Spleen (tissue), 11 donors: ENCODE data around the gene HMCN1. TPM values are rescaled to one million over a fixed set of nuclear protein-coding genes. Genes with fewer than 3 reads are reported as not detected.

Experiments
- DNase-seq: peaks from one replicate; pipeline ENCODE4 v3.0.0-alpha.2; 2020
- H3K27ac ChIP-seq, 8 donors: fragments of 200-600 bp; sonication (generic) in 7 of 8; 1 replicate in 4 of 8; 2 replicates in 4 of 8; pipeline versions ENCODE4 v1.5.0 to v1.8.0; 2016 to 2021; ENCODE audit warnings: inconsistent platforms in 4 of 8, mild to moderate bottlenecking in 4 of 8, moderate library complexity in 1 of 8
- H3K27me3 ChIP-seq, 7 donors: fragments of 200-600 bp; sonication (generic) in 6 of 7; replicated peaks in 1 of 7; 1 replicate in 4 of 7; 2 replicates in 3 of 7; pipeline versions ENCODE4 v1.5.0 to v1.8.0; 2016 to 2021; ENCODE audit warnings: inconsistent platforms in 3 of 7, mild to moderate bottlenecking in 1 of 7
- H3K36me3 ChIP-seq, 6 donors: fragments of 200-600 bp; sonication (generic) in 5 of 6; 1 replicate in 4 of 6; 2 replicates in 2 of 6; pipeline versions ENCODE4 v1.5.0 to v1.8.0; 2016 to 2021; ENCODE audit warnings: inconsistent platforms in 2 of 6
- H3K4me1 ChIP-seq, 6 donors: fragments of 200-600 bp; sonication (generic) in 5 of 6; 1 replicate in 3 of 6; 2 replicates in 3 of 6; pipeline versions ENCODE4 v1.5.0 to v1.8.0; 2016 to 2021; ENCODE audit warnings: inconsistent platforms in 3 of 6
- H3K4me3 ChIP-seq, 8 donors: fragments of 200-600 bp; sonication (generic) in 7 of 8; 1 replicate in 4 of 8; 2 replicates in 4 of 8; pipeline versions ENCODE4 v1.5.0 to v1.8.0; 2016 to 2021; ENCODE audit warnings: inconsistent platforms in 4 of 8, mild to moderate bottlenecking in 4 of 8, moderate library complexity in 2 of 8
- H3K9me3 ChIP-seq, 8 donors: fragments of 200-600 bp; sonication (generic) in 7 of 8; 1 replicate in 4 of 8; 2 replicates in 4 of 8; pipeline versions ENCODE4 v1.5.0 to v1.8.0; 2016 to 2021; ENCODE audit warnings: inconsistent platforms in 4 of 8
- CTCF ChIP-seq, 11 experiments: fragments of 200-600 bp in 7 of 11; fragments of 450-650 bp in 4 of 11; sonication (generic) in 4 of 11; IDR thresholded peaks in 8 of 11; conservative IDR thresholded peaks in 3 of 11; 1 replicate in 7 of 11; 2 replicates in 4 of 11; pipeline versions ENCODE4 v1.4.0 to v1.8.0; 2016 to 2021; ENCODE audit warnings: antibody characterized with exemption in 11 of 11, inconsistent platforms in 4 of 11, mild to moderate bottlenecking in 1 of 11
- POLR2A ChIP-seq, 3 donors: fragments of 450-650 bp; IDR thresholded peaks; one replicate each; pipeline ENCODE4 v1.5.1; 2017; ENCODE audit warnings: antibody characterized with exemption in 3 of 3, mild to moderate bottlenecking in 1 of 3
- POLR2AphosphoS5 ChIP-seq, 3 donors: sonication (generic); formaldehyde crosslinking; IDR thresholded peaks; one replicate each; pipeline ENCODE4 v1.5.1; 2017; ENCODE audit warnings: antibody characterized with exemption in 3 of 3
- WGBS, 5 donors: extraction: QIAGEN DNeasy Blood & Tissue Kit in 3 of 5; methylation state at CpG; one replicate each; pipeline versions ENCODE4 v1.1.5 to v1.1.7; 2013 to 2018; 5-methylcytosine and 5-hydroxymethylcytosine counted together
- intact Hi-C: fragments of 100-400 bp; cut with DNase I; formaldehyde crosslinking; loops from one replicate; pipeline ENCODE4 v1.15.0; 2023; ENCODE audit warnings: low total_unique reads
- polyA plus RNA-seq, 3 donors: library from polyadenylated mRNA; stranded (reverse); fragments of 200-250 nt; gene quantifications; one replicate each; pipeline ENCODE4 v1.2.1, GENCODE V29; 2013
- total RNA-seq, 7 donors: library from RNA; depleted of rRNA in 3 of 7; stranded (reverse); fragments of >200 nt in 3 of 7; fragmentation: NEBNext Ultra II Directional in 4 of 7; extraction: Animal tissue kit (Norgen Biotek cat#: 25700) in 4 of 7; gene quantifications; one replicate each; pipeline versions ENCODE4 v1.1.0 to v1.2.1, GENCODE V29; 2016 to 2021
- donor health status: healthy with polysubstance abuse.
- donor health status: DM: no; HTN: no; CAD: no; lungs with moderate emphysema.
- donor health status: DM: no; HTN: no; CAD: no.
- donor health status: Bipolar disorder and iron deficiency.
- donor health status: healthy.
- donor health status: DM: no; HTN: no; CAD: no.
- donor health status: DM: yes; HTN: yes; CAD: no.

HMCN1 gene
- total and polyA plus RNA-seq, 10 donors = 1.2 to 28.8 (median 19.9) TPM

- H3K36me3 ChIP-seq = no peaks in the 10 kb centered on the region
- H3K27me3 ChIP-seq = no peaks in the 10 kb centered on the region
- no peak overlapping the region for H3K4me3 ChIP-seq
- H3K9me3 ChIP-seq = no peaks in the 10 kb centered on the region
- WGBS, 5 donors = 89 to 98% (median 93%) methylated on average over 2 of the region's 2 CpGs
- H3K4me1 ChIP-seq = peaks cover 0 to 5% (median 0%) of the 10 kb centered on the region in 6 donors
- H3K27ac ChIP-seq = no peak overlapping the region
- intact Hi-C loops = no loop called here
- DNase-seq = no peak
- TF ChIP-seq CTCF (IDR thresholded peaks at IDR 0.05 in 8 of 11, conservative IDR thresholded peaks at IDR 0.05 in 3 of 11) (no peak), POLR2A (IDR thresholded peaks at IDR 0.05) (no peak), POLR2AphosphoS5 (IDR thresholded peaks at IDR 0.05) (no peak)
These were observed 232.3 kb downstream of the HMCN1 start for GRCh38 chr1:185966471-185966870.

GRCh38 chr1:185969028-185969427 lies 234.8 kb downstream of the HMCN1 start:
- Histone ChIP-seq H3K9me3 (no peaks in the 10 kb centered on the region), H3K36me3 (no peaks in the 10 kb centered on the region), H3K27me3 (no peaks in the 10 kb centered on the region), H3K4me1 (no peaks in the 10 kb centered on the region), H3K27ac (no peak overlapping the region), H3K4me3 (no peak overlapping the region)
- no peak for TF ChIP-seq POLR2AphosphoS5 (IDR thresholded peaks at IDR 0.05)
- TF ChIP-seq POLR2A (IDR thresholded peaks at IDR 0.05) = no peak
- TF ChIP-seq CTCF (IDR thresholded peaks at IDR 0.05 in 8 of 11, conservative IDR thresholded peaks at IDR 0.05 in 3 of 11) = no peak
- WGBS, 5 donors = 75 to 86% (median 77%) methylated on average over 4 of the region's 4 CpGs
- intact Hi-C loops = no loop called here
- DNase-seq = no peak

GRCh38 chr1:185969524-185969991 lies 235.4 kb downstream of the HMCN1 start:
- no peaks in the 10 kb centered on the region for H3K9me3 ChIP-seq
- H3K27ac ChIP-seq = no peak overlapping the region
- no peak for TF ChIP-seq CTCF (IDR thresholded peaks at IDR 0.05 in 8 of 11, conservative IDR thresholded peaks at IDR 0.05 in 3 of 11)
- no peak for TF ChIP-seq POLR2AphosphoS5 (IDR thresholded peaks at IDR 0.05)
- TF ChIP-seq POLR2A (IDR thresholded peaks at IDR 0.05) = no peak
- no peaks in the 10 kb centered on the region for H3K27me3 ChIP-seq
- H3K36me3 ChIP-seq = no peaks in the 10 kb centered on the region
- H3K4me1 ChIP-seq = no peaks in the 10 kb centered on the region
- no peak for DNase-seq
- intact Hi-C loops = no loop called here
- H3K4me3 ChIP-seq = no peak overlapping the region

GRCh38 chr1:185971688-185972087 lies 237.5 kb downstream of the HMCN1 start:
- 53 to 62% (median 58%) methylated on average over 1 of the region's 1 CpG for WGBS, 5 donors
- no peak overlapping the region for H3K27ac ChIP-seq

More at GRCh38 chr1:185971688-185972087, 237.5 kb downstream of the HMCN1 start:
- Histone ChIP-seq H3K9me3 (no peaks in the 10 kb centered on the region), H3K4me1 (no peaks in the 10 kb centered on the region), H3K36me3 (no peaks in the 10 kb centered on the region), H3K27me3 (no peaks in the 10 kb centered on the region), H3K4me3 (no peak overlapping the region)
- DNase-seq = no peak
- intact Hi-C loops = no loop called here
- no peak for TF ChIP-seq POLR2AphosphoS5 (IDR thresholded peaks at IDR 0.05)
- no peak for TF ChIP-seq CTCF (IDR thresholded peaks at IDR 0.05 in 8 of 11, conservative IDR thresholded peaks at IDR 0.05 in 3 of 11)
